K562 (cell line): ENCODE measurements around the gene MBD3. TPM values are rescaled to one million over a fixed set of nuclear protein-coding genes. Genes with fewer than 3 reads are reported as not detected.

Experiments used
- CEBPG ChIP-seq, 3 experiments: fragments of 200-800 bp in 1 of 3; sonication (Bioruptor generic) in 1 of 3; sonication (generic) in 1 of 3; formaldehyde crosslinking in 1 of 3; IDR thresholded peaks in 2 of 3; conservative IDR thresholded peaks in 1 of 3; 2 replicates each; pipeline versions ENCODE4 v1.6.1 to v1.8.0; 2016 to 2022; ENCODE audit warnings: missing compliant biosample characterization in 2 of 3, missing genetic modification characterization in 2 of 3, mild to moderate bottlenecking in 1 of 3, missing genetic modification reagents in 1 of 3
- JUNB ChIP-seq: fragments of 450-650 bp; formaldehyde crosslinking; conservative IDR thresholded peaks from 2 replicates; pipeline ENCODE4 v1.4.0; 2020; ENCODE audit warnings: mild to moderate bottlenecking
- MAZ ChIP-seq, 2 experiments: fragments of 450-650 bp in 1 of 2; sonication (generic) in 1 of 2; formaldehyde crosslinking; IDR thresholded peaks in 1 of 2; conservative IDR thresholded peaks in 1 of 2; 2 replicates each; pipeline versions ENCODE4 v1.4.0 to v1.5.0; 2020; ENCODE audit warnings: mild to moderate bottlenecking in 1 of 2, missing genetic modification reagents in 1 of 2
- NFRKB ChIP-seq: fragments of 450-650 bp; IDR thresholded peaks from 2 replicates; pipeline ENCODE4 v1.6.1; 2016; ENCODE audit warnings: low read depth
- NRF1 ChIP-seq, 2 experiments: fragments of 450-650 bp; IDR thresholded peaks in 1 of 2; conservative IDR thresholded peaks in 1 of 2; 2 replicates each; pipeline ENCODE4 v1.6.1; 2014; ENCODE audit warnings: mild to moderate bottlenecking in 2 of 2
- PHB2 ChIP-seq: fragments of 450-650 bp; IDR thresholded peaks from 2 replicates; pipeline ENCODE4 v1.6.1; 2017; ENCODE audit warnings: low read depth
- POLR2AphosphoS2 ChIP-seq: IDR thresholded peaks from 2 replicates; pipeline ENCODE4 v1.6.1; 2012; ENCODE audit warnings: low read length, improper control_type of control experiment
- RAD51 ChIP-seq: fragments of 450-650 bp; IDR thresholded peaks from 2 replicates; pipeline ENCODE4 v1.7.1; 2016; ENCODE audit warnings: low read depth, mild to moderate bottlenecking, borderline replicate concordance
- SAFB ChIP-seq: fragments of 200-400 bp; formaldehyde crosslinking; IDR thresholded peaks from 2 replicates; pipeline ENCODE4 v1.6.1; 2017; ENCODE audit warnings: low read depth, low read length, borderline replicate concordance
- SIN3A ChIP-seq, 2 experiments: fragments of 150-350 bp in 1 of 2; IDR thresholded peaks; 2 replicates each; pipeline ENCODE4 v1.6.1; 2011 to 2016; ENCODE audit warnings: borderline replicate concordance in 2 of 2, low read depth in 2 of 2, low read length in 2 of 2, mild to moderate bottlenecking in 2 of 2, moderate library complexity in 2 of 2; ENCODE audit not compliant: control insufficient read depth in 1 of 2
- SIRT6 ChIP-seq: IDR thresholded peaks from one replicate; pipeline ENCODE4 v1.6.1; 2012; ENCODE audit warnings: low read depth, mild to moderate bottlenecking, control low read depth, inconsistent platforms, low read length, moderate library complexity
- SRSF1 ChIP-seq: fragments of 200-400 bp; formaldehyde crosslinking; IDR thresholded peaks from 2 replicates; pipeline ENCODE4 v1.6.1; 2017; ENCODE audit warnings: mild to moderate bottlenecking, low read depth, low read length, moderate library complexity
- TCF7L2 ChIP-seq: fragments of 150-350 bp; IDR thresholded peaks from 2 replicates; pipeline ENCODE4 v1.6.1; 2016; ENCODE audit warnings: low read depth, mild to moderate bottlenecking, low read length, moderate library complexity
- TFAM ChIP-seq: fragments of 250-450 bp; sonication (Bioruptor Pico); conservative IDR thresholded peaks from 2 replicates; pipeline ENCODE4 v1.5.0; 2021; ENCODE audit warnings: mild to moderate bottlenecking, moderate library complexity
- XRCC3 ChIP-seq: fragments of 450-650 bp; IDR thresholded peaks from 2 replicates; pipeline ENCODE4 v1.6.1; 2017; ENCODE audit warnings: mild to moderate bottlenecking, moderate library complexity
- YBX1 ChIP-seq: fragments of 450-650 bp; IDR thresholded peaks from 2 replicates; pipeline ENCODE4 v1.7.1; 2016; ENCODE audit warnings: mild to moderate bottlenecking
- ZNF134 ChIP-seq: fragments of 250-450 bp; sonication (Bioruptor Pico); conservative IDR thresholded peaks from 2 replicates; pipeline ENCODE4 v1.4.0; 2020
- ZNF282 ChIP-seq: sonication (generic); formaldehyde crosslinking; IDR thresholded peaks from 2 replicates; pipeline ENCODE4 v1.8.1; 2023; ENCODE audit warnings: missing genetic modification reagents
- ZNF785 ChIP-seq: fragments of 250-450 bp; sonication (Bioruptor Pico); IDR thresholded peaks from 2 replicates; pipeline ENCODE4 v1.4.0; 2020; ENCODE audit warnings: mild to moderate bottlenecking
- polyA plus RNA-seq, 8 experiments: library from polyadenylated mRNA; depleted of rRNA in 4 of 8; stranded (reverse) in 5 of 8; unstranded in 3 of 8; fragments of >200 nt; fragmentation: Nextera tagmentation in 2 of 8; fragmentation: Illumina TruSeq in 1 of 8; extraction: Ambion mirVana in 2 of 8; extraction: Trizol in 1 of 8; gene quantifications; 2 replicates each; pipeline versions ENCODE4 v1.2.1 to v1.2.3, GENCODE V29; 2011 to 2014; ENCODE audit warnings: inconsistent platforms in 1 of 8, missing spikeins in 1 of 8
- total RNA-seq, 7 experiments: library from RNA; depleted of rRNA in 6 of 7; stranded (reverse); fragments of >200 nt in 6 of 7; fragmentation: Illumina TruSeq in 2 of 7; extraction: Trizol in 2 of 7; gene quantifications; 2 replicates each; pipeline versions ENCODE4 v1.2.1 to v1.2.3, GENCODE V29; 2011 to 2021; ENCODE audit warnings: low replicate concordance in 1 of 7
- TF ChIP-seq, protein P1 (sequence below): fragments of 250-450 bp; sonication (Bioruptor Pico); IDR thresholded peaks from 2 replicates; pipeline ENCODE4 v1.8.0; 2022; ENCODE audit warnings: inconsistent platforms
- TF ChIP-seq, protein P2 (sequence below): sonication (generic); formaldehyde crosslinking; IDR thresholded peaks from 2 replicates; pipeline ENCODE4 v1.8.1; 2023; ENCODE audit warnings: mild to moderate bottlenecking, missing genetic modification reagents
- TF ChIP-seq, protein P3 (sequence below): fragments of 250-450 bp; sonication (Bioruptor Pico); IDR thresholded peaks from 2 replicates; pipeline ENCODE4 v1.5.0; 2022; ENCODE audit warnings: mild to moderate bottlenecking

MBD3 gene
- total and polyA plus RNA-seq, 9 of the 15 experiments (the other 6 are each of a cell fraction or from before 2014, with no cell fraction given) = 0.24 to 137 (median 30.9) TPM

DNA sequence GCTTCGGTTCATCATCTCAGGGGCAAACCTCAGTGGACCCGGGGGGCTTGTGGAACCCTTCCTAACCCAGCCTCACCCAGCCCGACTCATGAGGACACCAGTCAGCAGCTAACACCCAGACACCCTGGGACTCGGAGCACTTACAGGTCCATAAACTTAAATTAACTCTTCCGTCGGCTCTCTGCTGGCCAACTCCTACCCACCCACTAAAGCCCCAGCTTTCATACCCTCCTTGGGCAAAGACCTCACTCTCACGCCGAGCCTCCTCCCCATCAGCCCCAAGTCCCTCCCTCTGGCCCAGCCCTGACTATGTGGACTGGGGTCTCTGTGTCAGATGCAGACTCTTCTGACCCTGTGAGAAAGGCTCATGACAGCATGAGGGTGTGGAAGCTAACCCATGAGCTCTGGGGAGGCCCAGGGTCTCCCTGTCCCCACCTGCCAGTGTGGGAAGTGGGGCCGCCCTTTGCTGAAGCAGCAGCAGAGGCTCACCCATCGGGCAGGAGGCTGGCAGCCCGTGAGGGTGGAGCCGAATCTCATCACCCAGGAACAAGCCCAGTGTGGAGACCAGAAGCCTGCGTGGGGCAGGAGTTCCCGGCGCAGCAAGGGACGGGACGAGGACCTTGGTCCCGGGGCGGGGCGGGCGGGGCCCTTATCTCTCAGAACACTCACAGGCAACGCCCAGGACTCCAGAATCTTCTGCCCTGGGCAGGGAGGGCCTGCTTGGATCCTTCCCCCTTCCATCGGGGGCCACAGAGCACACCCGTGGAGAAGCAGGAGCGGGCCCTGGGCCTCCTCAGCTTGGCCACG is 40.0 kb upstream of the MBD3 start (continued):
- TF ChIP-seq, protein P1, sequence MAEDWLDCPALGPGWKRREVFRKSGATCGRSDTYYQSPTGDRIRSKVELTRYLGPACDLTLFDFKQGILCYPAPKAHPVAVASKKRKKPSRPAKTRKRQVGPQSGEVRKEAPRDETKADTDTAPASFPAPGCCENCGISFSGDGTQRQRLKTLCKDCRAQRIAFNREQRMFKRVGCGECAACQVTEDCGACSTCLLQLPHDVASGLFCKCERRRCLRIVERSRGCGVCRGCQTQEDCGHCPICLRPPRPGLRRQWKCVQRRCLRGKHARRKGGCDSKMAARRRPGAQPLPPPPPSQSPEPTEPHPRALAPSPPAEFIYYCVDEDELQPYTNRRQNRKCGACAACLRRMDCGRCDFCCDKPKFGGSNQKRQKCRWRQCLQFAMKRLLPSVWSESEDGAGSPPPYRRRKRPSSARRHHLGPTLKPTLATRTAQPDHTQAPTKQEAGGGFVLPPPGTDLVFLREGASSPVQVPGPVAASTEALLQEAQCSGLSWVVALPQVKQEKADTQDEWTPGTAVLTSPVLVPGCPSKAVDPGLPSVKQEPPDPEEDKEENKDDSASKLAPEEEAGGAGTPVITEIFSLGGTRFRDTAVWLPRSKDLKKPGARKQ (CRISPR knock-in tag) = no peak
- TF ChIP-seq ZNF282 (CRISPR knock-in tag) = no peak
- TF ChIP-seq SRSF1 = no peak
- no peak for TF ChIP-seq ZNF785 (CRISPR knock-in tag)
- no peak for TF ChIP-seq RAD51
- no peak for TF ChIP-seq CEBPG (CRISPR knock-in tag; IDR thresholded peaks at IDR 0.05)
- no peak for TF ChIP-seq CEBPG (tag; conservative IDR thresholded peaks at IDR 0.05 in 1 of 2, IDR thresholded peaks at IDR 0.05 in 1 of 2)
- 0 out of 2 replicates have a peak, but pooled peaks have one; percentile 27 for TF ChIP-seq NFRKB
- TF ChIP-seq SIRT6 = no peak
- TF ChIP-seq XRCC3 = no peak
- peak; percentile 81 to 82 for TF ChIP-seq MAZ (CRISPR knock-in tag; conservative IDR thresholded peaks at IDR 0.05 in 1 of 2, IDR thresholded peaks at IDR 0.05 in 1 of 2)
- no peak for TF ChIP-seq SIN3A (IDR thresholded peaks at IDR 0.05; ENCODE audit: borderline replicate concordance in 2 of 2, control insufficient read depth in 1 of 2, low read depth in 2 of 2, low read length in 2 of 2)
- no peak for TF ChIP-seq POLR2AphosphoS2
- TF ChIP-seq SAFB = no peak
- TF ChIP-seq, protein P2, sequence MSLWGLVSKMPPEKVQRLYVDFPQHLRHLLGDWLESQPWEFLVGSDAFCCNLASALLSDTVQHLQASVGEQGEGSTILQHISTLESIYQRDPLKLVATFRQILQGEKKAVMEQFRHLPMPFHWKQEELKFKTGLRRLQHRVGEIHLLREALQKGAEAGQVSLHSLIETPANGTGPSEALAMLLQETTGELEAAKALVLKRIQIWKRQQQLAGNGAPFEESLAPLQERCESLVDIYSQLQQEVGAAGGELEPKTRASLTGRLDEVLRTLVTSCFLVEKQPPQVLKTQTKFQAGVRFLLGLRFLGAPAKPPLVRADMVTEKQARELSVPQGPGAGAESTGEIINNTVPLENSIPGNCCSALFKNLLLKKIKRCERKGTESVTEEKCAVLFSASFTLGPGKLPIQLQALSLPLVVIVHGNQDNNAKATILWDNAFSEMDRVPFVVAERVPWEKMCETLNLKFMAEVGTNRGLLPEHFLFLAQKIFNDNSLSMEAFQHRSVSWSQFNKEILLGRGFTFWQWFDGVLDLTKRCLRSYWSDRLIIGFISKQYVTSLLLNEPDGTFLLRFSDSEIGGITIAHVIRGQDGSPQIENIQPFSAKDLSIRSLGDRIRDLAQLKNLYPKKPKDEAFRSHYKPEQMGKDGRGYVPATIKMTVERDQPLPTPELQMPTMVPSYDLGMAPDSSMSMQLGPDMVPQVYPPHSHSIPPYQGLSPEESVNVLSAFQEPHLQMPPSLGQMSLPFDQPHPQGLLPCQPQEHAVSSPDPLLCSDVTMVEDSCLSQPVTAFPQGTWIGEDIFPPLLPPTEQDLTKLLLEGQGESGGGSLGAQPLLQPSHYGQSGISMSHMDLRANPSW (CRISPR knock-in tag) = no peak
- TF ChIP-seq TFAM (CRISPR knock-in tag) = no peak
- TF ChIP-seq PHB2 = no peak
- no peak for TF ChIP-seq ZNF134 (CRISPR knock-in tag)
- no peak for TF ChIP-seq YBX1
- TF ChIP-seq NRF1 (conservative IDR thresholded peaks at IDR 0.05 in 1 of 2, IDR thresholded peaks at IDR 0.05 in 1 of 2) = peak; percentile 72
- TF ChIP-seq JUNB (CRISPR knock-in tag) = no peak
- TF ChIP-seq, protein P3, sequence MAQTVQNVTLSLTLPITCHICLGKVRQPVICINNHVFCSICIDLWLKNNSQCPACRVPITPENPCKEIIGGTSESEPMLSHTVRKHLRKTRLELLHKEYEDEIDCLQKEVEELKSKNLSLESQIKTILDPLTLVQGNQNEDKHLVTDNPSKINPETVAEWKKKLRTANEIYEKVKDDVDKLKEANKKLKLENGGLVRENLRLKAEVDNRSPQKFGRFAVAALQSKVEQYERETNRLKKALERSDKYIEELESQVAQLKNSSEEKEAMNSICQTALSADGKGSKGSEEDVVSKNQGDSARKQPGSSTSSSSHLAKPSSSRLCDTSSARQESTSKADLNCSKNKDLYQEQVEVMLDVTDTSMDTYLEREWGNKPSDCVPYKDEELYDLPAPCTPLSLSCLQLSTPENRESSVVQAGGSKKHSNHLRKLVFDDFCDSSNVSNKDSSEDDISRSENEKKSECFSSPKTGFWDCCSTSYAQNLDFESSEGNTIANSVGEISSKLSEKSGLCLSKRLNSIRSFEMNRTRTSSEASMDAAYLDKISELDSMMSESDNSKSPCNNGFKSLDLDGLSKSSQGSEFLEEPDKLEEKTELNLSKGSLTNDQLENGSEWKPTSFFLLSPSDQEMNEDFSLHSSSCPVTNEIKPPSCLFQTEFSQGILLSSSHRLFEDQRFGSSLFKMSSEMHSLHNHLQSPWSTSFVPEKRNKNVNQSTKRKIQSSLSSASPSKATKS (CRISPR knock-in tag) = no peak
- no peak for TF ChIP-seq TCF7L2
